ENCODE data around the gene APOC1. TPM values are rescaled to one million over a fixed set of nuclear protein-coding genes. Genes with fewer than 3 reads are reported as not detected.
"Not testable (repeated sequence)": the region's sequence is repeated elsewhere in the genome, so short reads cannot be mapped to it uniquely, and the experiment has no call there.

APOC1 gene
- total RNA-seq, 3 donors from 2014 or later (not counting 1 experiment from before 2014, with no cell fraction given), result not detected

- Histone ChIP-seq H3K9me3 (ENCODE audit: control insufficient read depth, insufficient read depth, low read length) (no peaks in the 10 kb centered on the region), H3K4me3 (ENCODE audit: low read length) (no peak overlapping the region), H3K36me3 (ENCODE audit: control insufficient read depth, insufficient read depth, low read length) (no peaks in the 10 kb centered on the region), H3K27me3 (ENCODE audit: control insufficient read depth, insufficient read depth, low read length) (no peaks in the 10 kb centered on the region), H3K4me1 (ENCODE audit: control insufficient read depth, insufficient read depth, low read length) (no peaks in the 10 kb centered on the region), H3K27ac (ENCODE audit: low read length) (no peak overlapping the region)
- Mint-ChIP-seq H3K27ac (no peak overlapping the region), H3K4me3 (no peak overlapping the region), H3K36me3 (no peaks in the 10 kb centered on the region), H3K27me3 (ENCODE audit: low read depth in 2 of 2) (peaks cover 0 to 3% of the 10 kb centered on the region in 2 donors), H3K4me1 (no peaks in the 10 kb centered on the region), H3K9me3 (no peaks in the 10 kb centered on the region)
- WGBS (ENCODE audit: insufficient coverage), result 86% methylated on average over 14 of the region's 18 CpGs
- no peak for TF ChIP-seq CTCF (IDR thresholded peaks at IDR 0.05)
- intact Hi-C loops (cut with micrococcal nuclease), result no loop called here
- ATAC-seq (no peak), DNase-seq (no peak)
Measured at GRCh38 chr19:44879309-44880065, 34.9 kb upstream of the APOC1 start.

GRCh38 chr19:44882063-44882462 is 32.3 kb upstream of the APOC1 start:
- no peaks in the 10 kb centered on the region for H3K27me3 ChIP-seq (ENCODE audit: control insufficient read depth, insufficient read depth, low read length)
- TF ChIP-seq CTCF (IDR thresholded peaks at IDR 0.05), result no peak
- no peaks in the 10 kb centered on the region for H3K9me3 ChIP-seq (ENCODE audit: control insufficient read depth, insufficient read depth, low read length)
- Mint-ChIP-seq H3K9me3 (no peaks in the 10 kb centered on the region), H3K27ac (no peak overlapping the region), H3K27me3 (ENCODE audit: low read depth in 2 of 2) (peaks cover 0 to 3% of the 10 kb centered on the region in 2 donors), H3K36me3 (no peaks in the 10 kb centered on the region), H3K4me1 (no peaks in the 10 kb centered on the region), H3K4me3 (no peak overlapping the region)
- H3K4me1 ChIP-seq (ENCODE audit: control insufficient read depth, insufficient read depth, low read length), result no peaks in the 10 kb centered on the region
- no peaks in the 10 kb centered on the region for H3K36me3 ChIP-seq (ENCODE audit: control insufficient read depth, insufficient read depth, low read length)
- DNase-seq (no peak), ATAC-seq (no peak)
- WGBS (ENCODE audit: insufficient coverage), result 92% methylated on average over 15 of the region's 15 CpGs
- intact Hi-C loops (cut with micrococcal nuclease), result no loop called here
- H3K4me3 ChIP-seq (ENCODE audit: low read length), result no peak overlapping the region
- H3K27ac ChIP-seq (ENCODE audit: low read length), result no peak overlapping the region

DNA sequence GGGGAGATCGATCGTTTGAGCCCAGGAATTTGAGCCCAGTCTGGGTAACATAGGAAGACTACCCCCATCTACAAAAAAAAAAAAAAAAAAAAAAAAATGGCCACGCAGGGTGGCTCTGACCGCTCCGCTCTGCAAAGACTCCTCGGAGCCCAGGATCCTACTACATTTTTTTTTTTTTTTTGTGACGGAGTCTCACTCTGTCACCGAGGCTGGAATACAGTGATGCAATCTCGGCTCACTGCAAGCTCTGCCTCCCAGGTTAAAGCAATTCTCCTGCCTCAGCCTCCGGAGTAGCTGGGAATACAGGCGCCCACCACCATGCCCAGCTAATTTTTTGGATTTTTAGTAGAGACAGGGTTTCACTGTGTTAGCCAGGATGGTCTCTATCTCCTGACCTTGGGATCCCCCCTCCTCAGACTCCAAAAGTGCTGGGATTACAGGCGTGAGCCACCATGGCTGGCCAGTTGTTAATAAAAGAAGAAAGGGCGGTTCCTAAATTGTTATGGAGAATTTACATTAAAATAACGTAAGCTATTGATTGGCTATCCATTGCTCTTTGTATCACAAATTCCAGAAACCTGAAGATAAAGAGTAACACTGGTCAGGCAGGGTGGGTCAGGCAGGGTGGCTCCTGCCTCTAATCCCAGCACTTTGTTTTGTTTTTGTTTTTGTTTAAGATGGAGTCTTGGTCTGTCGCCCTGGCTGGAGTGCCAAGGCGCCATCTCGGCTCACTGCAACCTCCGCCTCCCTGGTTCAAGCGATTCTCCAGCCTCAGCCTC is 31.6 kb upstream of the APOC1 start:
- not testable (repeated sequence) for H3K36me3 Mint-ChIP-seq, H3K4me1 Mint-ChIP-seq, ATAC-seq

DNA sequence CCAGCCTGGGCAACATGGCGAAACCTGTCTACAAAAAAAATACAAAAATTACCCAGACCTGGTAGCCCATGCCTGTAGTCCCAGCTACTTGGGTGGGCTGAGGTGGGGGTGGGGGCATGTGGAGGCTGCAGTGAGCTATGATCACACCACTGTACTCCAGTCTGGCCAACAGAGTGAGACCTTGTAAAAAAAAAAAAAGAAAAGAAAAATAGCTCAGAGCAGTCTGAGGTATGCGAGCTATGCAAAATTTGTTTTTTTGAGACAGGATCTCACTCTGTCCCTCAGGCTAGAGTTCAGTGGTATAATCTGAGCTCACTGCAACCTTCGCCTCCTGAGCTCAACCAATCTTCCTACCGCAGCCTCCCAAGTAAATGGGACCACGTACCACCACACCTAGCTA is 30.5 kb upstream of the APOC1 start:
- H3K36me3 Mint-ChIP-seq, result no peaks in the 10 kb centered on the region
- DNase-seq (no peak), ATAC-seq (no peak)
- TF ChIP-seq CTCF (IDR thresholded peaks at IDR 0.05), result no peak
- WGBS (ENCODE audit: insufficient coverage), result 94% methylated on average over 3 of the region's 5 CpGs
- Histone ChIP-seq H3K4me1 (ENCODE audit: control insufficient read depth, insufficient read depth, low read length) (no peaks in the 10 kb centered on the region), H3K4me3 (ENCODE audit: low read length) (no peak overlapping the region), H3K9me3 (ENCODE audit: control insufficient read depth, insufficient read depth, low read length) (no peaks in the 10 kb centered on the region), H3K36me3 (ENCODE audit: control insufficient read depth, insufficient read depth, low read length) (no peaks in the 10 kb centered on the region), H3K27ac (ENCODE audit: low read length) (no peak overlapping the region), H3K27me3 (ENCODE audit: control insufficient read depth, insufficient read depth, low read length) (no peaks in the 10 kb centered on the region)
- peaks cover 0 to 3% of the 10 kb centered on the region in 2 donors for H3K27me3 Mint-ChIP-seq (ENCODE audit: low read depth in 2 of 2)
- H3K4me3 Mint-ChIP-seq, result no peak overlapping the region
- no peak overlapping the region for H3K27ac Mint-ChIP-seq
- H3K9me3 Mint-ChIP-seq, result no peaks in the 10 kb centered on the region
- H3K4me1 Mint-ChIP-seq, result no peaks in the 10 kb centered on the region
- intact Hi-C loops (cut with micrococcal nuclease), result no loop called here

More for the DNA sequence above, 31.6 kb upstream of the APOC1 start:
- intact Hi-C loops (cut with micrococcal nuclease); H3K27ac ChIP-seq (ENCODE audit: low read length); DNase-seq; H3K9me3 ChIP-seq (ENCODE audit: control insufficient read depth, insufficient read depth, low read length); H3K4me3 ChIP-seq (ENCODE audit: low read length); H3K4me3 Mint-ChIP-seq; H3K27ac Mint-ChIP-seq; H3K36me3 ChIP-seq (ENCODE audit: control insufficient read depth, insufficient read depth, low read length); H3K4me1 ChIP-seq (ENCODE audit: control insufficient read depth, insufficient read depth, low read length); H3K27me3 Mint-ChIP-seq (ENCODE audit: low read depth in 2 of 2); H3K27me3 ChIP-seq (ENCODE audit: control insufficient read depth, insufficient read depth, low read length); H3K9me3 Mint-ChIP-seq: not testable (repeated sequence)
- 93% methylated on average over 19 of the region's 19 CpGs for WGBS (ENCODE audit: insufficient coverage)
